GM21515 (cell line): Measurements from ENCODE around the gene LINC00632.

Experiments used
- ATAC-seq: cut with Tn5 transposase; IDR thresholded peaks from one replicate; pipeline ENCODE4 v1.9.1; 2021; ENCODE audit not compliant: unreplicated experiment

Gene LINC00632

GRCh38 chrX:140764401-140764919 is 54.9 kb downstream of the LINC00632 start:
- no peak for ATAC-seq

- no peak for ATAC-seq
Measured at GRCh38 chrX:140765043-140765784, 55.7 kb downstream of the LINC00632 start.

DNA sequence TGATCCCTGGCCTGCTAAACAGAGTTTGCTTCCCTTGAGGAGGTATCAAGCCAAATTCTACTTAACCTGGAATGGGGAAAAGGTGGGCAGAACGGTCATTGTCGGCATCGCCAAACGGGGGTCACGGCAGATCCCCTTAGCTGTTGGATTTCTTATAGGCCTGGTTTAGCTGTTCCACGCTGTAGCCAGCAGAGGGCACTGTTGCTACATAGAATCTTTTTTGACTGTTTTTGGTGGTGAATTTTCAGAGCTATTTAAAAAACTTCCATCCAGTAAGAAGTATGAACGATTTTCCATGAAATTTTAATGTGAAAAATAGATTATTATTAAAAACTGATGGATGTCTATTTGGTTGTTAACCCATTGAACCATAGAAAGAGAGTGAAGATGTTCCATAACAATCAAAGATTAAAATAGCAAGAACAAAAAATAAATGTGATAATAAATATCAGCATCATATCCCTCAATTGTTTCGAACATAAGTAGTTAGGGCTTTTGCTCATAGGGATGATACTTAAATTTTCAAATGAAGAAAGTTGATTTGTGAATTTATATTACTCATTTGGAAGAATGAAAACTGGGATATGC is 56.6 kb downstream of the LINC00632 start:
- ATAC-seq: no peak

DNA sequence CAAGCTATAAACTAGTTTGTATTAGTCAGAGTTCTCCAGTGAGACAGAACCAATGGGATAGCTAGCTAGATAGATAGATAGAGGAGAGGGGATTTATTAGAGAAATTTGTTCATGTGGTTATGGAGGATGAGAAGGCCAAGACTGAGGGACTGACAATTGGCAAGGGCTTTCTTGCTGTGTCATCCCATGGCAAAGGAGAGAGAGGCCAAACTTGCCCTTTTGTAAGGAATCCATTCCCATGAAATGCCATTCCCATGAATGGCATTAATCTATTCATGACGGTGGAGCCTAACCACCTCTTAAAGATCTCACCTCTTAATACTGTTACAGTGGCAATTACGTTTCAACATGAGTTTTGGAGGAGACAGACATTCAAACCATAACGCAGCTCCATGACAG is 58.1 kb downstream of the LINC00632 start:
- no peak for ATAC-seq

GRCh38 chrX:140775211-140775610 is 65.7 kb downstream of the LINC00632 start:
- no peak for ATAC-seq

GRCh38 chrX:140776320-140776719 is 66.8 kb downstream of the LINC00632 start:
- ATAC-seq: no peak

GRCh38 chrX:140794642-140795041 is 85.1 kb downstream of the LINC00632 start:
- ATAC-seq: no peak

DNA sequence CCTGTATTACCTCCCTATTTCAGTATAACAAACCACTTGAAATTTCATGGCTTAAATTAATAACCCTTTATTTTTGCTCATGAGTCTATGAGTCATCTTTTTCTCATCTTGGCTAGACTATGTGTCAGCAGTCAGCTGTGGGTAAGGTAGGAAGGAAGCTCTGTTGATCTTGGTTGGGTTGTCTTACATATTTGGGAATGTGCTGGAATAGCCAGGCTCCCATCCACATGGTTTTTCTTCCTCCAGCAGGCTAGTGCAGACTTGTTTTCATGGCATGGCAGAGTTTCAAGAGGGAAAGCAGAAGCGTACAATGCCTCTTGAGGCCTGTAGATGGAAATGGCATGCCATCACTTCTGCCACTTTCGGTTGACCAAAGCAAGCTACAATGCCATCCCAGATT is 89.7 kb downstream of the LINC00632 start:
- no peak for ATAC-seq

GRCh38 chrX:140804292-140804691 is 94.7 kb downstream of the LINC00632 start:
- no peak for ATAC-seq

DNA sequence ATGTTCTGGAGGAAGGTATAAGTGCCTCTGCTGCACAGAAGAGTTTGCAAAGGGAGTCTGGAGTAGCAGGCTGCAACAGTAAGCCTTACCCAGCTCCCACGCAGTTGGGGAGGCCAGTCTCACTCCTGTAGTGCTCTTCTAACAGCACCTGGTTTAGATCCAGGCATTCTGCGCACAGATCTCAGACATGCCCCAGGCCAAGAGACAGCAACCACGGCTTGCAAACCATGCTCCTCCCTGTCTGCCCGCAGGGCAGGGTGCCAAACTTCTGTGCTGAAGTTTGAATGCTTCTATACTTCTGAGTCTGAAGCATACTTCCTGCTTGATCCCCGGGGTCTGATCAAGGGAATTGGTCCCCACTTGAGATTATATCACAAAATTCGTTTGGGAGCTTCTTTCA is 106.3 kb downstream of the LINC00632 start:
- ATAC-seq: no peak

- no peak for ATAC-seq
Measured at GRCh38 chrX:140817943-140818342, 108.4 kb downstream of the LINC00632 start.

DNA sequence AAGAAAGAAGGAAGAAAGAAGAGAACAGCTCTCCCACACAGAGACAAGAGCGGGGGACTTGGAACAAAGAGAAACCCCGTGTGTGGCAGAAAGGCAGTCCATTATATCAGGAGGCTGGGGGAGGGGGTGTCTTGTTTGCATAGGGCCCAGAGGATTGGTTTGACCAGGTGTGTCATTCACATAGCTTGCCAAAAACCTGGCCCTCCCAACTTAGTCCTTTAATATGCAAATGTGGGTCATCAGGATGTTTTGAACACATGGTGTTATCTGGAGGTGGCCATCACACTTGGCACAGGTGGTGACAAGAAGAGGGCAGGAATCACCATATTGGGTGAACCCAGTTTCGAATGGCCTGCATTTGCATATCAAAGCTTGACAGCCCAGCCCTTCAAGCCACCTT is 111.7 kb downstream of the LINC00632 start:
- no peak for ATAC-seq

- no peak for ATAC-seq
Measured at GRCh38 chrX:140822184-140822583, 112.6 kb downstream of the LINC00632 start.

- ATAC-seq: no peak
Measured at GRCh38 chrX:140822861-140823260, 113.3 kb downstream of the LINC00632 start.

DNA sequence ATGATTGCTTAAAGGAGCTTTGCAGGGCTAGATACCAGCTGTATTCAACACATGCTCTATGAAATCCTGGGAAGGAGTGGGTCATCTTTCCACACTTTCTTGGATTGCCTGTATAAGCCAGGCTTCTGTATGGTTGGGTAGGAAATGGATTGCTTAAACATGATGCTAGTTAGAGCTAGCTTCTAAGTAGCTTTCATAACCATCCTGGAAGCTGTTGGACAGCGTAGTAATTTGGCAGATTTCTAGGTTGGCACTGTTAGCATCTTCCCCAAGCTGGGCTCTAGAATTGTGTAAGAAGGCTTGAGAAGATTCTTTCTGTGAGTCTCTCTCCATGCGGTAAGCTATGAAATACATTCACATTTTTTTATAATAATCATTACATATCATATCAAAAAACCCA is 127.3 kb downstream of the LINC00632 start:
- ATAC-seq: no peak
